Activated CD8-positive, alpha-beta memory T cell treated with anti-CD3 and anti-CD28 coated beads, Interleukin-2, amount 50 U/mL, for 4 hours (primary cell): ENCODE data around the gene ZGPAT.
"Not testable (repeated sequence)": the region's sequence is repeated elsewhere in the genome, so short reads cannot be mapped to it uniquely, and the experiment has no call there.

Source experiments
- DNase-seq: peaks from one replicate; pipeline ENCODE4 v3.0.0-alpha.2; 2020

Gene ZGPAT

GRCh38 chr20:63767456-63767855 lies 59.6 kb downstream of the ZGPAT start:
- no peak for DNase-seq

GRCh38 chr20:63767886-63768285 lies 60.0 kb downstream of the ZGPAT start:
- no peak for DNase-seq

GRCh38 chr20:63768591-63769515 lies 61.0 kb downstream of the ZGPAT start:
- no peak for DNase-seq

GRCh38 chr20:63769891-63770474 lies 62.1 kb downstream of the ZGPAT start:
- no peak for DNase-seq

- no peak for DNase-seq
Observed at GRCh38 chr20:63771046-63771707, 63.3 kb downstream of the ZGPAT start.

GRCh38 chr20:63772781-63773518 lies 65.1 kb downstream of the ZGPAT start:
- no peak for DNase-seq

- no peak for DNase-seq
Observed at GRCh38 chr20:63773571-63774241, 65.9 kb downstream of the ZGPAT start.

GRCh38 chr20:63774306-63774705 lies 66.5 kb downstream of the ZGPAT start:
- no peak for DNase-seq

- peak; percentile 44 for DNase-seq
Observed at GRCh38 chr20:63775096-63775978, 67.5 kb downstream of the ZGPAT start.

GRCh38 chr20:63776875-63777274 lies 69.0 kb downstream of the ZGPAT start:
- not testable (repeated sequence) for DNase-seq

GRCh38 chr20:63777614-63778013 lies 69.8 kb downstream of the ZGPAT start:
- DNase-seq, result no peak

GRCh38 chr20:63778034-63778752 lies 70.4 kb downstream of the ZGPAT start:
- DNase-seq, result no peak

- no peak for DNase-seq
Observed at GRCh38 chr20:63778857-63779256, 71.0 kb downstream of the ZGPAT start.

GRCh38 chr20:63781181-63781580 lies 73.3 kb downstream of the ZGPAT start:
- no peak for DNase-seq

GRCh38 chr20:63782051-63782471 lies 74.2 kb downstream of the ZGPAT start:
- peak; percentile 65 for DNase-seq

GRCh38 chr20:63782521-63782971 lies 74.7 kb downstream of the ZGPAT start:
- DNase-seq, result no peak

- DNase-seq, result no peak
Observed at GRCh38 chr20:63783970-63784369, 76.1 kb downstream of the ZGPAT start.

GRCh38 chr20:63785691-63786131 lies 77.9 kb downstream of the ZGPAT start:
- DNase-seq, result no peak
